B cell (primary cell): ENCODE results near the gene TNFRSF13B. TPM values are rescaled to one million over a fixed set of nuclear protein-coding genes. Genes with fewer than 3 reads are reported as not detected.
A peak's percentile ranks its signal among the peaks of the same experiment; 100 is the strongest.

ENCODE experiments used
- ATAC-seq: fragments of 200-7000 bp; cut with Tn5 transposase; one replicate; pipeline ENCODE4 v1.10.0; 2021; ENCODE audit warnings: low read depth, mild to moderate bottlenecking, moderate number of reproducible peaks, moderate library complexity
- CTCF ChIA-PET: fragments of 350-600 bp; sonication (Branson Sonifier 250); formaldehyde crosslinking; loops from one replicate; lab custom pipeline; 2021; ENCODE audit warnings: antibody characterized with exemption, inconsistent platforms; lab: Charles Lee
- POLR2A ChIA-PET: fragments of 350-600 bp; sonication (Branson Sonifier 250); formaldehyde crosslinking; loops from one replicate; lab custom pipeline; 2021; ENCODE audit warnings: antibody characterized with exemption; lab: Charles Lee
- DNase-seq: peaks from one replicate; pipeline ENCODE4 v3.0.0; 2013
- H2AFZ ChIP-seq: 2 replicates; pipeline ENCODE4 v1.6.1; 2012; ENCODE audit warnings: mild to moderate bottlenecking, low read depth, low read length; ENCODE audit not compliant: insufficient read depth, poor library complexity, severe bottlenecking
- H3K27ac ChIP-seq, 2 donors: 1 replicate in 1 of 2; 2 replicates in 1 of 2; pipeline ENCODE4 v1.5.1; 2012 to 2013; ENCODE audit warnings: low read length in 2 of 2, mild to moderate bottlenecking in 2 of 2, moderate library complexity in 1 of 2
- H3K27me3 ChIP-seq, 4 experiments: fragments of 200-600 bp in 1 of 4; sonication (generic) in 1 of 4; replicated peaks in 1 of 4; 1 replicate in 2 of 4; 2 replicates in 2 of 4; pipeline versions ENCODE4 v1.6.1 to v1.7.0; 2013 to 2016; ENCODE audit warnings: low read length in 3 of 4, mild to moderate bottlenecking in 2 of 4, mixed read lengths in 1 of 4, moderate library complexity in 1 of 4; ENCODE audit not compliant: insufficient read depth in 4 of 4, control insufficient read depth in 3 of 4; ENCODE audit errors: control extremely low read depth in 1 of 4
- H3K36me3 ChIP-seq, 2 experiments: replicated peaks in 1 of 2; 1 replicate in 1 of 2; 2 replicates in 1 of 2; pipeline versions ENCODE4 v1.6.1 to v1.7.1; 2013; ENCODE audit warnings: low read length in 1 of 2; ENCODE audit not compliant: insufficient read depth in 2 of 2, control insufficient read depth in 1 of 2; ENCODE audit errors: control extremely low read depth in 1 of 2, extremely low read depth in 1 of 2
- H3K4me1 ChIP-seq, 2 donors: fragments of 200-600 bp in 1 of 2; sonication (generic) in 1 of 2; 1 replicate in 1 of 2; 2 replicates in 1 of 2; pipeline versions ENCODE4 v1.5.1 to v1.6.1; 2013 to 2017; ENCODE audit warnings: low read length in 2 of 2; ENCODE audit not compliant: control insufficient read depth in 2 of 2, insufficient read depth in 2 of 2
- H3K4me2 ChIP-seq: replicated peaks from 2 replicates; pipeline ENCODE3; 2012; ENCODE audit warnings: mild to moderate bottlenecking, low read depth, low read length; ENCODE audit not compliant: poor library complexity, severe bottlenecking
- H3K4me3 ChIP-seq, 5 experiments: fragments of 200-600 bp in 1 of 5; sonication (generic) in 1 of 5; 1 replicate in 3 of 5; 2 replicates in 2 of 5; pipeline versions ENCODE4 v1.5.1 to v1.7.0; 2011 to 2016; ENCODE audit warnings: low read length in 4 of 5, mild to moderate bottlenecking in 4 of 5, low read depth in 2 of 5, control low read depth in 1 of 5, moderate library complexity in 1 of 5; ENCODE audit not compliant: insufficient read depth in 1 of 5; ENCODE audit errors: control extremely low read depth in 1 of 5, extremely low read depth in 1 of 5
- H3K79me2 ChIP-seq: fragments of 200-600 bp; sonication (generic); one replicate; pipeline ENCODE4 v1.6.0; 2016; ENCODE audit warnings: low read length; ENCODE audit not compliant: control insufficient read depth, insufficient read depth
- H3K9ac ChIP-seq: fragments of 200-600 bp; sonication (generic); 2 replicates; pipeline ENCODE4 v1.6.1; 2017; ENCODE audit warnings: mild to moderate bottlenecking, low read length, moderate library complexity
- H3K9me3 ChIP-seq, 3 donors: one replicate each; pipeline versions ENCODE4 v1.6.1 to v1.7.1; 2013; ENCODE audit warnings: low read length in 2 of 3; ENCODE audit not compliant: control insufficient read depth in 2 of 3, insufficient read depth in 1 of 3; ENCODE audit errors: control extremely low read depth in 1 of 3
- H4K20me1 ChIP-seq: 2 replicates; pipeline ENCODE4 v1.6.0; 2012; ENCODE audit warnings: mild to moderate bottlenecking, low read length; ENCODE audit not compliant: insufficient read depth, control insufficient read depth, poor library complexity, severe bottlenecking
- H3K27ac Mint-ChIP-seq: one replicate; pipeline ENCODE4 v1.8.0; 2021; ENCODE audit warnings: mixed read lengths
- H3K27me3 Mint-ChIP-seq: one replicate; pipeline ENCODE4 v1.8.0; 2021; ENCODE audit warnings: mixed read lengths
- H3K4me1 Mint-ChIP-seq: one replicate; pipeline ENCODE4 v1.8.0; 2021; ENCODE audit warnings: mixed read lengths
- H3K4me3 Mint-ChIP-seq: one replicate; pipeline ENCODE4 v1.8.0; 2021; ENCODE audit warnings: mixed read lengths
- H3K9me3 Mint-ChIP-seq: one replicate; pipeline ENCODE4 v1.8.0; 2022; ENCODE audit warnings: mixed read lengths; ENCODE audit not compliant: insufficient read depth
- EZH2 ChIP-seq: IDR thresholded peaks from 2 replicates; pipeline ENCODE4 v1.6.1; 2012; ENCODE audit warnings: borderline replicate concordance, low read depth, mild to moderate bottlenecking, moderate library complexity, low read length; ENCODE audit not compliant: insufficient read depth, poor library complexity, severe bottlenecking
- WGBS: methylation state at CpG from one replicate; pipeline ENCODE4 v1.1.5; 2013; ENCODE audit warnings: missing lambda C conversion rate; ENCODE audit not compliant: insufficient coverage; 5-methylcytosine and 5-hydroxymethylcytosine counted together
- intact Hi-C: fragments of 100-400 bp; cut with micrococcal nuclease; formaldehyde crosslinking; loops from one replicate; pipeline ENCODE4 v1.10.0; 2022
- polyA plus RNA-seq: library from polyadenylated mRNA; depleted of rRNA; stranded (reverse); fragments of >200 nt; gene quantifications from 2 replicates; pipeline ENCODE4 v1.2.3, GENCODE V29; 2012
- total RNA-seq, 2 donors: library from RNA; stranded (reverse); fragments of 120-200 nt in 1 of 2; gene quantifications; 1 replicate in 1 of 2; 2 replicates in 1 of 2; pipeline versions ENCODE4 v1.2.3 to v1.2.4, GENCODE V29; 2013 to 2022
- TF ChIP-seq, protein P1 (sequence below): fragments of 200-600 bp; IDR thresholded peaks from one replicate; pipeline ENCODE4 v1.8.0; 2022; ENCODE audit warnings: antibody characterized with exemption, mild to moderate bottlenecking

TNFRSF13B gene
- total and polyA plus RNA-seq, 2 donors (not counting 1 experiment from before 2014, with no cell fraction given): 74.5 to 219 TPM

- H3K27ac Mint-ChIP-seq: peak overlapping the region; percentile 20
- no peak overlapping the region for H3K9ac ChIP-seq
Measured at GRCh38 chr17:16929757-16930520, 42.0 kb downstream of the TNFRSF13B start.

More at GRCh38 chr17:16929757-16930520, 42.0 kb downstream of the TNFRSF13B start:
- TF ChIP-seq, protein P1, sequence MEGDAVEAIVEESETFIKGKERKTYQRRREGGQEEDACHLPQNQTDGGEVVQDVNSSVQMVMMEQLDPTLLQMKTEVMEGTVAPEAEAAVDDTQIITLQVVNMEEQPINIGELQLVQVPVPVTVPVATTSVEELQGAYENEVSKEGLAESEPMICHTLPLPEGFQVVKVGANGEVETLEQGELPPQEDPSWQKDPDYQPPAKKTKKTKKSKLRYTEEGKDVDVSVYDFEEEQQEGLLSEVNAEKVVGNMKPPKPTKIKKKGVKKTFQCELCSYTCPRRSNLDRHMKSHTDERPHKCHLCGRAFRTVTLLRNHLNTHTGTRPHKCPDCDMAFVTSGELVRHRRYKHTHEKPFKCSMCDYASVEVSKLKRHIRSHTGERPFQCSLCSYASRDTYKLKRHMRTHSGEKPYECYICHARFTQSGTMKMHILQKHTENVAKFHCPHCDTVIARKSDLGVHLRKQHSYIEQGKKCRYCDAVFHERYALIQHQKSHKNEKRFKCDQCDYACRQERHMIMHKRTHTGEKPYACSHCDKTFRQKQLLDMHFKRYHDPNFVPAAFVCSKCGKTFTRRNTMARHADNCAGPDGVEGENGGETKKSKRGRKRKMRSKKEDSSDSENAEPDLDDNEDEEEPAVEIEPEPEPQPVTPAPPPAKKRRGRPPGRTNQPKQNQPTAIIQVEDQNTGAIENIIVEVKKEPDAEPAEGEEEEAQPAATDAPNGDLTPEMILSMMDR: no peak
- TF ChIP-seq EZH2: no peak
- no peaks in the 10 kb centered on the region for H4K20me1 ChIP-seq
- no peaks in the 10 kb centered on the region for H3K9me3 ChIP-seq
- ChIA-PET CTCF (interaction anchor here (0.6 to 1.0 kb wide), 2 partner anchors 60 to 61 kb away, joined by 3 read pairs; no protein-coding TSS in a partner anchor), POLR2A (no interaction called here)
- no peaks in the 10 kb centered on the region for H3K4me1 ChIP-seq
- Mint-ChIP-seq H3K9me3 (no peaks in the 10 kb centered on the region), H3K4me1 (peaks cover 3% of the 10 kb centered on the region), H3K4me3 (no peak overlapping the region), H3K27me3 (no peaks in the 10 kb centered on the region)
- DNase-seq (no peak), ATAC-seq (no peak)
- no peaks in the 10 kb centered on the region for H3K27me3 ChIP-seq
- intact Hi-C loops: no loop called here
- no peaks in the 10 kb centered on the region for H3K79me2 ChIP-seq
- H3K4me3 ChIP-seq: no peak overlapping the region
- no peak overlapping the region for H3K27ac ChIP-seq
- 95% methylated on average over 17 of the region's 17 CpGs for WGBS
- no peak overlapping the region for H3K4me2 ChIP-seq
- peaks cover 0 to 3% of the 10 kb centered on the region in 2 experiments for H3K36me3 ChIP-seq
- no peak overlapping the region for H2AFZ ChIP-seq
